GM13976 (cell line): Measurements from ENCODE around the gene PSMD10.

ENCODE experiments used
- DNase-seq: peaks from one replicate; pipeline ENCODE4 v3.0.0; 2012; ENCODE audit warnings: low spot score
- in situ Hi-C: fragments of 300-500 bp; cut with MboI; formaldehyde crosslinking; loops from one replicate; pipeline ENCODE4 v1.12.0; 2022; ENCODE audit warnings: low sequenced_read_pairs, mixed read lengths, inconsistent platforms; ENCODE audit not compliant: unreplicated experiment
- TF ChIP-seq, protein P1 (sequence below): IDR thresholded peaks from 2 replicates; pipeline ENCODE4 v1.5.1; 2012; ENCODE audit warnings: borderline replicate concordance, mild to moderate bottlenecking; ENCODE audit not compliant: insufficient read depth; ENCODE audit errors: extremely low read depth, missing control alignments, control extremely low read depth

PSMD10 gene

DNA sequence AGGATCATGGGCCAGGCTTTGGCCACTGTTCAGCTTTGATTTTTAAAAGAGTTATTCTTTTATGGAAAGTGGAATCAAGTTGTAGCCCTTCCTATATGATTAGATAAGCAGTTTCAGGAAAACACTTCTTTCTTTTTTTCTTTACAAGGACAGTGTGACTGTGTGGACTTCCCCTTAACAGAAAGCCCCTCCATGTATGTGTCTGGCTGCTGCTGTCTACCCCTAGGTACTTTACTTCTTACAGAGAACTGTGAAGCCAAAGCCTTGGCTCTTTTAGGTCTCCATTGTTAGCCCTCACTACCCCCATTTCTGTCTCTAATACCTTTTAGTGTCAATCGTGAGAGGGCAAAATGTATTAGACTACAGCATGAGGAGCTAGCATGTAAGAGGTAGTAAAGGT, 27.3 kb downstream of the PSMD10 start:
- no peak for DNase-seq
- in situ Hi-C loops: no loop called here

DNA sequence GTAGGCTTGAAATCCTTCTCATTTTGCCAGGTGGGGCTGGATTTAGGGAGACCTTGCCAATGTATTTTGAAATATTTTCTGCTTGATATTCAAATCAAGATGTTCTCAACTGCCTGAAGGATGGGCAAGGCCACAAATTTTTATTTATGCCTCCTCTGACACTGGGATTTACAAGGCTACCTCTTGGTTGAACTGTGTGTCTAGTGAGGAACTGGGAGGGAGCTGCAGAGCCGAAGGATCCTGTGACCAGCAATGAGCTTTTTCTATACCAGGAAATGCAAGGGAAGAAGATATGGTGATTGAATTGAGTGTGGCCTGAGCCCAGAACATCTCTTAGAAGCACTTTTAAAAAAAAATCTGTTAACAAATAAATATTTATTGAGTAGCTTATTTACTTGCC, 31.5 kb downstream of the PSMD10 start:
- in situ Hi-C loops: no loop called here
- TF ChIP-seq, protein P1, sequence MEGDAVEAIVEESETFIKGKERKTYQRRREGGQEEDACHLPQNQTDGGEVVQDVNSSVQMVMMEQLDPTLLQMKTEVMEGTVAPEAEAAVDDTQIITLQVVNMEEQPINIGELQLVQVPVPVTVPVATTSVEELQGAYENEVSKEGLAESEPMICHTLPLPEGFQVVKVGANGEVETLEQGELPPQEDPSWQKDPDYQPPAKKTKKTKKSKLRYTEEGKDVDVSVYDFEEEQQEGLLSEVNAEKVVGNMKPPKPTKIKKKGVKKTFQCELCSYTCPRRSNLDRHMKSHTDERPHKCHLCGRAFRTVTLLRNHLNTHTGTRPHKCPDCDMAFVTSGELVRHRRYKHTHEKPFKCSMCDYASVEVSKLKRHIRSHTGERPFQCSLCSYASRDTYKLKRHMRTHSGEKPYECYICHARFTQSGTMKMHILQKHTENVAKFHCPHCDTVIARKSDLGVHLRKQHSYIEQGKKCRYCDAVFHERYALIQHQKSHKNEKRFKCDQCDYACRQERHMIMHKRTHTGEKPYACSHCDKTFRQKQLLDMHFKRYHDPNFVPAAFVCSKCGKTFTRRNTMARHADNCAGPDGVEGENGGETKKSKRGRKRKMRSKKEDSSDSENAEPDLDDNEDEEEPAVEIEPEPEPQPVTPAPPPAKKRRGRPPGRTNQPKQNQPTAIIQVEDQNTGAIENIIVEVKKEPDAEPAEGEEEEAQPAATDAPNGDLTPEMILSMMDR: no peak
- no peak for DNase-seq

More for the DNA sequence above, 27.3 kb downstream of the PSMD10 start:
- TF ChIP-seq, protein P1: no peak

DNA sequence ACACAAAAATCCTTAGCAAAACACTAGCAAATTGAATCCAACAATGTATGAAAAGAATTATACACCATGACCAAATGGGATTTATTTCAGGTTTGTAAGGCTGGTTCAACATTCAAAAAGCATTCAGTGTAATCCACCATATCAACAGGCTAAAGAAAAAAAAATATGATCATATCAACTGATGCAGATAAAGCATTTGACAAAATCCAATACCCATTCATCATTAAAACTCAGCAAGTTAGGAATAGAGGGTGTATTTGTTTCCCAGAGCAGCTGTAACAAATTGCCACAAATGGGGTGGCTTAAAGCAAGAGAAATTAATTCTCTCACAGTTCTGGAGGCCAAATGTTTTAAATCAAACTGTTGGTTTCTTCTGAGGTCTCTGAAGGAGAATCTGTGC, 35.8 kb downstream of the PSMD10 start:
- TF ChIP-seq, protein P1: no peak
- in situ Hi-C loops: no loop called here
- no peak for DNase-seq

DNA sequence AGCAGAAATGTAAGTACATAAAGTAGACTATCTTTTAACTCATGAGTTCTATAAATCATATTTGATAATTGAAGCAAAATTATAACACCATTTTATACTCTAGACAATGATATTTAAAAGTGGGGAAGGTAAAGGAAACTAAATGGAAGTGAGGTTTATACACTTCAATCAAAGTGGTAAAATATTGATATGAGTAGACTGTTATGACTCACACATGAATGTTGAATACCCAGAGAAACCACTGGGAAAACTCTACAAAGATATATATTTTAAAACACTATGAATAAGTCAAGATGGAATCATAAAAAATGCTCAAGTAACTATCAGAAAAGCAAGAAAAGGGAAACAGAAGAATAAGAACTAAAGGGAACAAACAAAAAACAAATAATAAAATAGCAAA, 38.1 kb downstream of the PSMD10 start:
- TF ChIP-seq, protein P1: no peak
- in situ Hi-C loops: no loop called here
- no peak for DNase-seq

DNA sequence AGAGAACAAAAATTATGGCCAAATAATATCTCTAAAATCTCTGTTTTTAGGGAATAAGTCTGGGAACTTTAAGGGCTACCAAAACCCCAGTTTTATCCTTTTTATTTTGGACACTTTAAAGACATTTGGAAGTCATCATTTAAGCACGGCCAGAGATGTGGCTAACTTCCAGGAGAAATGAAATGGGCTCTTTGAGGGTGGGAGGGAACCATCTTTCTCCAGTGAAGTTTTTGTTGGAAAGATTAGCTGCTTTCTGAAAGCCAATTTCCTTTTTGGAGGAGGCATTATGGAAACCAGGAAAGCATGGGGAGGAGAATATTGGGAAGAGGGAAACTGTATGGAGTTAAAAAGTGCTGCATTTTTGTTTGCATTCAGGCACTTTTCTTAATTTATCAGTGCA, 41.7 kb downstream of the PSMD10 start:
- in situ Hi-C loops: no loop called here
- no peak for DNase-seq
- TF ChIP-seq, protein P1: no peak

DNA sequence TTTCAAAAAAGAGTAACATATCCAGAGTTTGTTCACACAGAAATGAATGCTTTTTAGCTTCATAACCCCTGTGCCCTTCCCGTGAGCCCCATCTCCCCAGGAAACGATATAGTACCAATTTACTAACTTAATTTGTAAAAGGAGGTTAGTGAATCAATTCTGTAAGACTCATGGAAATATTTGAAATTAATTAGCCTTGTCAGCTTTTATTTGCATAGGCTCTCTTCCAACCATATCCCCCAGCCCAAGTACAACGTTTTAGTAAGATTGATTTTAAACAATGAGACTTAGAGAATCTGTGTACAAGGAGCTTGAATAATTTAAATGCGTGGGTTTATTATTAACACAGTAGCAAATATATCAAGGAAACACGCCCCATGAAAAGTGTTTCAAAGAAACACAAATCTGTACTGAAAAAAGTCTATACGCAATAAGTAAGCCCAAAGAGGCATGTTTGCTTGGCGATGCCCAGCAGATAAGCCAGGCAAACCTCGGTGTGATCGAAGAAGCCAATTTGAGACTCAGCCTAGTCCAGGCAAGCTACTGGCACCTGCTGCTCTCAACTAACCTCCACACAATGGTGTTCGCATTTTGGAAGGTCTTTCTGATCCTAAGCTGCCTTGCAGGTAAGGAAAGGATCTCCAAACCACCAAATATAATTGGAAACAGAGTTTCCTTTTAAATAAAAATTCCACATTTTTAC, 46.6 kb downstream of the PSMD10 start, which contains the start of gene VSIG1:
TSS of gene VSIG1 (plus strand) at position 512 of the 703 bp plus-strand sequence. CDS start at position 578, 66 bp downstream.
- TF ChIP-seq, protein P1: no peak
- DNase-seq: no peak
- in situ Hi-C loops: no loop called here
